Astrocyte of the cerebellum (primary cell): ENCODE results near the gene KRT15.
"Not testable (repeated sequence)": the region's sequence is repeated elsewhere in the genome, so short reads cannot be mapped to it uniquely, and the experiment has no call there.

ENCODE experiments used
- DNase-seq: peaks from one replicate; pipeline ENCODE4 v3.0.0-alpha.2; 2011; ENCODE audit warnings: low read depth
- H3K4me3 ChIP-seq: 2 replicates; pipeline ENCODE4 v1.5.1; 2011; ENCODE audit warnings: mild to moderate bottlenecking, low read depth, low read length, moderate library complexity
- in situ Hi-C: cut with HindIII; loops from 2 replicates; pipeline ENCODE4 v1.10.0; 2017; ENCODE audit warnings: low sequenced_read_pairs
- TF ChIP-seq, protein P1 (sequence below): IDR thresholded peaks from 2 replicates; pipeline ENCODE4 v1.5.1; 2012; ENCODE audit warnings: low read length, low read depth, moderate library complexity, mild to moderate bottlenecking; ENCODE audit errors: missing control alignments

The KRT15 gene

GRCh38 chr17:41545829-41546410 is 27.2 kb upstream of the KRT15 start:
- DNase-seq, result no peak
- TF ChIP-seq, protein P1, sequence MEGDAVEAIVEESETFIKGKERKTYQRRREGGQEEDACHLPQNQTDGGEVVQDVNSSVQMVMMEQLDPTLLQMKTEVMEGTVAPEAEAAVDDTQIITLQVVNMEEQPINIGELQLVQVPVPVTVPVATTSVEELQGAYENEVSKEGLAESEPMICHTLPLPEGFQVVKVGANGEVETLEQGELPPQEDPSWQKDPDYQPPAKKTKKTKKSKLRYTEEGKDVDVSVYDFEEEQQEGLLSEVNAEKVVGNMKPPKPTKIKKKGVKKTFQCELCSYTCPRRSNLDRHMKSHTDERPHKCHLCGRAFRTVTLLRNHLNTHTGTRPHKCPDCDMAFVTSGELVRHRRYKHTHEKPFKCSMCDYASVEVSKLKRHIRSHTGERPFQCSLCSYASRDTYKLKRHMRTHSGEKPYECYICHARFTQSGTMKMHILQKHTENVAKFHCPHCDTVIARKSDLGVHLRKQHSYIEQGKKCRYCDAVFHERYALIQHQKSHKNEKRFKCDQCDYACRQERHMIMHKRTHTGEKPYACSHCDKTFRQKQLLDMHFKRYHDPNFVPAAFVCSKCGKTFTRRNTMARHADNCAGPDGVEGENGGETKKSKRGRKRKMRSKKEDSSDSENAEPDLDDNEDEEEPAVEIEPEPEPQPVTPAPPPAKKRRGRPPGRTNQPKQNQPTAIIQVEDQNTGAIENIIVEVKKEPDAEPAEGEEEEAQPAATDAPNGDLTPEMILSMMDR, result no peak
- no peak overlapping the region for H3K4me3 ChIP-seq
- in situ Hi-C loops, result no loop called here

- TF ChIP-seq, protein P1, result no peak
- in situ Hi-C loops, result no loop called here
- no peak for DNase-seq
- no peak overlapping the region for H3K4me3 ChIP-seq
Observed at GRCh38 chr17:41544935-41545334, 26.2 kb upstream of the KRT15 start.

GRCh38 chr17:41544491-41544892 is 25.8 kb upstream of the KRT15 start:
- no peak overlapping the region for H3K4me3 ChIP-seq
- in situ Hi-C loops, result no loop called here
- no peak for DNase-seq
- TF ChIP-seq, protein P1, result no peak

DNA sequence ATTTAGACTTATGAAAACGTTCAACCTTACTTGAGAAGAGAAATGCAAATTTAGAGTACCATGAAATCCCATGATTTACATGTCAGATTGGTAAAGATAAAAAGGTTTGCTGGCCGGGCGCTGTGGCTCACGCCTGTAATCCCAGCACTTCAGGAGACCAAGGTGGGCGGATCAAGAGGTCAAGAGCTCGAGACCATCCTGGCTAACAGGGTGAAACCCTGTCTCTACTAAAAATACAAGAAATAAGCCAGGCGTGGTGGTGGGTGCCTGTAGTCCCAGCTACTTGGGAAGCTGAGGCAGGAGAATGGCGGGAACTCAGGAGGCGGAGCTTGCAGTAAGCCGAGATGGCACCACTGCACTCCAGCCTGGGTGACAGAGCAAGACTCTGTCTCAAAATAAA is 24.1 kb upstream of the KRT15 start:
- DNase-seq, in situ Hi-C loops, H3K4me3 ChIP-seq: not testable (repeated sequence)

DNA sequence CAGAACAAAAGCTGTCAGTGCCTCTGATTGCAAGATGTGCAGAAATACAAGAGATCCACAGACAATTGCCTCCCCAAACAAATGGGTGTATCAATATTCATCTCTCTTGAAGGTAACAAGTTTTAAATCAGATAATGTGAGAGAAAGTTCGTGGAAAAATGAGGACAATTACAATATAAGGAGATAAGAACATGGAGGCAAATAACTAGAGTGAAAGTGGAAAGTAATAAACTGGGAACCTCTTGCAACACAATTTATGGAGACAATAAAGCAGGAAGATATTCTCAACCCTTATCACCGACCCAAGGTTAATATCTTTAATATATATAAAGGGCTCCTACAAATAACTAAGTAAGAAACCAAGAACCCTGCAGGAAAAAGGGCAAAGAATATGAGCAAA is 23.7 kb upstream of the KRT15 start:
- H3K4me3 ChIP-seq, result no peak overlapping the region
- DNase-seq, result no peak
- in situ Hi-C loops, result no loop called here
- TF ChIP-seq, protein P1, result no peak

DNA sequence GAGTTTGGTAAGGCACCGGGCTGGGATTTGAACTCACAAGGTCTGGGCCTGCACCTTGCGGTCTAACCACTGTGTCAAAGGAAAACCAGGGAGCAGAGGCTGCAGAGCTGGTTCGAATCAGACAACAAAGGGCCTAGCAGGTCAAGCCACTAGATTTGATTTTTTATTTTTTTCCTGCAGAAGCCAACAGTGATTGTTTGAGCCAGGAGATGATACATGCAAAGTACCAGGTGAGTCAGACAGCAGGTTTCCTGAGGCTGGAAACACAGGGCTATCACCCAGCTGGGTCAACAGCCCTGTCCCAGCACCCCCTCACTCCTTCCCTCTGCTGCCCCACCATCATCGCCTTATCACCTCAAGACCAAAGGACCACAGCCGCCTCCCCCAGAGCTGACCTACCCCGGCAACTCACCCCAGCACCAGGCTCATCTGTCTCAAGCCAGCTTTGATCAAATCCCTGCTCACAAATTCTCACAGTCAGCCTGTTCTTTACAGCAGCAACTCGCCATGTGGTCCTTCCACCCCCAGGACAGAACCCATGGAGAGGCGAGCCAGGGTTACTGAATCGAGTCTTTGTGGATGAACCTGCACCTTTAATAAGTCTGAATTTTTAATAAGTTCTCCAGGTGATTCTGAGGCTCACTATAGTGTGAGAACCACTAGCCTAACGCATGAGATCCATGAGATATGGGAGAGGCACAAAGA is 22.4 kb upstream of the KRT15 start:
- no peak overlapping the region for H3K4me3 ChIP-seq
- no peak for DNase-seq
- in situ Hi-C loops, result no loop called here
- TF ChIP-seq, protein P1, result no peak

DNA sequence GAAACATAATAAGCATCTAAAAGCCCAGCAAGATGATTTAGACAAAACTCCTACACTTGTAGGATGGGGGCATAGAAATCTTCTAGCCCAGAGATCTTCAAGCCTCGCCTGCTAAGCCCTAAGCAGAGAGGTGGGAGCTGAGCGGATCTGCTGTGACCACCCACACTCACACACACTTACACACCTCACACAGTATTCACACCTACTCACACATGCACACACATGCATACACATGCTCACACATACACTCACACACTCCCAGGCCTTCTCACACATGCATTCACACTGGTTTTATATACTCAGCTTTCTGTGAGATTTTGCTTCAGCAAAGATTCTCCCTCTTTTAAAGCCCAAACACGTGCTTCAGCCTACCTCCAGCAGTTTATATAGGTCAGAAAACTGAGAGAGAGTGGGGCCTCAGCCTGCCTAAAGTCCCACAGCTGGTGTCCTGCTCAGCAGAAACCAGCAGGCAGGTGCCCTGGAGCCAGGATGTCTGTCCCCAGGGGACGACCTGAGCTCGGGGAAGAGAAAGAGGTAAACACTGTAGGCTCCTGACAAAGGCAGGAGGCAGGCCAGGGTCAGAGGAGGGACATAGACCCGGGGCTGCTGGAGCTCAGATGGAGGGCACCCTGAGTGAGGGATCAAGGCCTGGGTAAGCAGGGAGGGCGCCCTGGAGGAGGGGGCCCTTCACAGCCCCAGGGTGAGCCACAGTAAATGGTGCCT is 21.4 kb upstream of the KRT15 start:
- in situ Hi-C loops, result no loop called here
- no peak overlapping the region for H3K4me3 ChIP-seq
- TF ChIP-seq, protein P1, result no peak
- no peak for DNase-seq
